Colon (tissue), 2 donors: Measurements from ENCODE around the gene CNTNAP1.
"Not testable (repeated sequence)": the region's sequence is repeated elsewhere in the genome, so short reads cannot be mapped to it uniquely, and the experiment has no call there.

Experiments
- FAIRE-seq: peaks from 2 replicates; lab custom pipeline; 2012; peaks lifted over from hg19 to GRCh38; lab: Jason Lieb, UNC
- donor health status: control.
- donor health status: control.

The CNTNAP1 gene

GRCh38 chr17:42740699-42741098 lies 58.4 kb downstream of the CNTNAP1 start:
- FAIRE-seq, result no peak

GRCh38 chr17:42742916-42743315 lies 60.6 kb downstream of the CNTNAP1 start:
- FAIRE-seq, result not testable (repeated sequence)

- FAIRE-seq, result no peak
These were observed 61.4 kb downstream of the CNTNAP1 start for GRCh38 chr17:42743595-42744282.

- FAIRE-seq, result no peak
These were observed 62.0 kb downstream of the CNTNAP1 start for GRCh38 chr17:42744283-42744805.

GRCh38 chr17:42744806-42745617 lies 62.7 kb downstream of the CNTNAP1 start, which contains the start of gene EZH1:
Gene EZH1, minus strand, starts transcription at chr17:42745040. Its CDS starts 16,099 bp downstream, at chr17:42728941.
- FAIRE-seq, result no peak

GRCh38 chr17:42748202-42748907 lies 66.0 kb downstream of the CNTNAP1 start:
- FAIRE-seq, result no peak

- FAIRE-seq, result no peak
These were observed 66.8 kb downstream of the CNTNAP1 start for GRCh38 chr17:42748908-42749798.
